ENCODE results near the gene C12orf57. TPM values are rescaled to one million over a fixed set of nuclear protein-coding genes. Genes with fewer than 3 reads are reported as not detected.

C12orf57 gene
- total and polyA plus RNA-seq, 2 of the 8 experiments (the other 6 are each of a cell fraction or from before 2014, with no cell fraction given): 174 to 993 TPM

- no peak for TF ChIP-seq CHD7 (IDR thresholded peaks at IDR 0.05; ENCODE audit: insufficient replicate concordance, low read length)
- no peak for TF ChIP-seq EP300 (IDR thresholded peaks at IDR 0.05; ENCODE audit: borderline replicate concordance in 1 of 2, low read depth in 2 of 2, low read length in 2 of 2)
- TF ChIP-seq CBX8 (IDR thresholded peaks at IDR 0.05; ENCODE audit: borderline replicate concordance, low read depth, low read length): no peak
- no peak for TF ChIP-seq SAP30 (IDR thresholded peaks at IDR 0.05; ENCODE audit: insufficient read depth, insufficient replicate concordance, low read length)
- TF ChIP-seq CTCF (IDR thresholded peaks at IDR 0.05; ENCODE audit: control extremely low read depth in 1 of 3, insufficient read depth in 1 of 3, low read depth in 1 of 3, low read length in 3 of 3): peak in 1 of 3 experiments; percentile 40; a peak in 1 of 4 replicates
- no peak for TF ChIP-seq CHD1 (IDR thresholded peaks at IDR 0.05; ENCODE audit: low read depth, low read length)
- no peak for TF ChIP-seq MAFK (IDR thresholded peaks at IDR 0.05; ENCODE audit: low read depth, low read length)
Observed at GRCh38 chr12:6948873-6949594, 5.2 kb downstream of the C12orf57 start (continued).

Data from H1 (cell line).